ENCODE results near the gene HDAC11. TPM values are rescaled to one million over a fixed set of nuclear protein-coding genes. Genes with fewer than 3 reads are reported as not detected.

HDAC11 gene
- polyA plus RNA-seq, 1 donor (not counting 4 experiments of a cell fraction or from before 2014, with no cell fraction given): 12.6 TPM

DNA sequence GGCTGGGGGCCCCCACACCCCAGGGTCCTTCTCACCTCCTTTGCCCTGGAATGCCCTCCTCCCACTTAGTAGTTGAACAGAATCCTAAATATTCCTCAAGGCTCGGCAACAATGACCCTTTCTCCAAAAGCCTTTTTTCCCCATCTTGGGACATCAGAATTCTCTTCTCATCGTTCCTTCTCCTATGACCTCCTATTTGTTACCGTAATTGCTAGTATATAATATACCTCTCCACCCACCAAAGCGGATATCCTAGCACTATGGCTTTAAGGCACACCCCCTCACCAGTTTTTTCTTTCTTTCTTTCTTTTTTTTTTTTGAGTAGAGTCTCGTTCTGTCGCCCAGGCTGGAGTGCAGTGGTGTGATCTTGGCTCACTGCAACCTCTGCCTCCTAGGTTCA lies 16.8 kb downstream of the HDAC11 start:
- no peaks in the 10 kb centered on the region for H3K9me1 ChIP-seq (ENCODE audit: control insufficient read depth, extremely low read depth, insufficient read depth, low read length)
- H3K9ac ChIP-seq (ENCODE audit: control insufficient read depth, extremely low read depth, insufficient read depth, low read length): no peak overlapping the region
- peaks cover 0 to 5% of the 10 kb centered on the region in 2 experiments for H3K36me3 ChIP-seq (ENCODE audit: control insufficient read depth in 2 of 2, extremely low read depth in 1 of 2, insufficient read depth in 2 of 2, low read length in 2 of 2)
- dilution Hi-C loops (cut with MboI; ENCODE audit: extremely low pct_ligation_motif_present, low sequenced_read_pairs): no loop called here
- TF ChIP-seq EZH2 (IDR thresholded peaks at IDR 0.05; ENCODE audit: low read length): no peak
- TF ChIP-seq, protein P1, sequence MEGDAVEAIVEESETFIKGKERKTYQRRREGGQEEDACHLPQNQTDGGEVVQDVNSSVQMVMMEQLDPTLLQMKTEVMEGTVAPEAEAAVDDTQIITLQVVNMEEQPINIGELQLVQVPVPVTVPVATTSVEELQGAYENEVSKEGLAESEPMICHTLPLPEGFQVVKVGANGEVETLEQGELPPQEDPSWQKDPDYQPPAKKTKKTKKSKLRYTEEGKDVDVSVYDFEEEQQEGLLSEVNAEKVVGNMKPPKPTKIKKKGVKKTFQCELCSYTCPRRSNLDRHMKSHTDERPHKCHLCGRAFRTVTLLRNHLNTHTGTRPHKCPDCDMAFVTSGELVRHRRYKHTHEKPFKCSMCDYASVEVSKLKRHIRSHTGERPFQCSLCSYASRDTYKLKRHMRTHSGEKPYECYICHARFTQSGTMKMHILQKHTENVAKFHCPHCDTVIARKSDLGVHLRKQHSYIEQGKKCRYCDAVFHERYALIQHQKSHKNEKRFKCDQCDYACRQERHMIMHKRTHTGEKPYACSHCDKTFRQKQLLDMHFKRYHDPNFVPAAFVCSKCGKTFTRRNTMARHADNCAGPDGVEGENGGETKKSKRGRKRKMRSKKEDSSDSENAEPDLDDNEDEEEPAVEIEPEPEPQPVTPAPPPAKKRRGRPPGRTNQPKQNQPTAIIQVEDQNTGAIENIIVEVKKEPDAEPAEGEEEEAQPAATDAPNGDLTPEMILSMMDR (optimal IDR thresholded peaks at IDR 0.05 in 1 of 3, IDR thresholded peaks at IDR 0.05 in 1 of 3, conservative IDR thresholded peaks at IDR 0.05 in 1 of 3; ENCODE audit: extremely low read depth in 1 of 3, insufficient read depth in 2 of 3, low read length in 3 of 3): no peak
- H3K4me3 ChIP-seq (ENCODE audit: control insufficient read depth in 2 of 3, extremely low read depth in 1 of 3, insufficient read depth in 2 of 3, low read depth in 1 of 3, low read length in 3 of 3): no peak overlapping the region
- DNase-seq (ENCODE audit: low read depth, low spot score) (no peak), FAIRE-seq (no peak)
- H3K9me3 ChIP-seq (ENCODE audit: control insufficient read depth, low read depth, low read length): no peaks in the 10 kb centered on the region
- peaks cover 13% of the 10 kb centered on the region for H3K4me1 ChIP-seq (ENCODE audit: control insufficient read depth, extremely low read depth, insufficient read depth, low read length)
- no peaks in the 10 kb centered on the region for H4K20me1 ChIP-seq (ENCODE audit: control insufficient read depth, extremely low read depth, insufficient read depth, low read length)
- H2AFZ ChIP-seq (ENCODE audit: control insufficient read depth, low read length): no peak overlapping the region
- no peak overlapping the region for H3K4me2 ChIP-seq (ENCODE audit: control insufficient read depth, extremely low read depth, insufficient read depth, low read depth, low read length)
- no peaks in the 10 kb centered on the region for H3K79me2 ChIP-seq (ENCODE audit: control insufficient read depth, insufficient read depth, low read length)
- H3K27me3 ChIP-seq (ENCODE audit: control insufficient read depth, extremely low read depth, insufficient read depth, low read length): no peaks in the 10 kb centered on the region
- H3K27ac ChIP-seq (ENCODE audit: control insufficient read depth, insufficient read depth, low read length): no peak overlapping the region

DNA sequence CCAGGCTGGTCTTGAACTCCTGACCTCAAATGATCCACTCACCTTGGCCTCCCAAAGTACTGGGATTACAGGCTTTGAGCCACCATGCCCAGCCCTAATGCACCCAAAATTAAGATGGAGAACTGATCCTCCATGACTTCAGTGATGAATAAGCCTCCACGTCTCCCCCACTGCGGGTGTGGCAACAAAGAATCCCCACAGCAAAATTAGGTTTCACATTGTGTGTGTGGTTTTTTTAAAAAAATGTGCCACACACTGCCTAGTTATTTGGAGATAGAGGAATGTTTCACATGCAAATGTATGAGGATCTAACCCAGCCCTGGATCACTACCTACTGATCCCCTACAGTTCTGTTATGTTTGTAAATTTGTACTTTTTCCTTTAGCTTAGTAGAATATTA lies 17.3 kb downstream of the HDAC11 start:
- H3K4me3 ChIP-seq (ENCODE audit: control insufficient read depth in 2 of 3, extremely low read depth in 1 of 3, insufficient read depth in 2 of 3, low read depth in 1 of 3, low read length in 3 of 3): no peak overlapping the region
- dilution Hi-C loops (cut with MboI; ENCODE audit: extremely low pct_ligation_motif_present, low sequenced_read_pairs): no loop called here
- no peak for DNase-seq (ENCODE audit: low read depth, low spot score)
- H3K27ac ChIP-seq (ENCODE audit: control insufficient read depth, insufficient read depth, low read length): no peak overlapping the region
- no peak overlapping the region for H2AFZ ChIP-seq (ENCODE audit: control insufficient read depth, low read length)
- no peak for FAIRE-seq
- TF ChIP-seq EZH2 (IDR thresholded peaks at IDR 0.05; ENCODE audit: low read length): no peak
- TF ChIP-seq, protein P1 (optimal IDR thresholded peaks at IDR 0.05 in 1 of 3, IDR thresholded peaks at IDR 0.05 in 1 of 3, conservative IDR thresholded peaks at IDR 0.05 in 1 of 3; ENCODE audit: extremely low read depth in 1 of 3, insufficient read depth in 2 of 3, low read length in 3 of 3): no peak
- H3K27me3 ChIP-seq (ENCODE audit: control insufficient read depth, extremely low read depth, insufficient read depth, low read length): no peaks in the 10 kb centered on the region
- no peaks in the 10 kb centered on the region for H4K20me1 ChIP-seq (ENCODE audit: control insufficient read depth, extremely low read depth, insufficient read depth, low read length)
- H3K9ac ChIP-seq (ENCODE audit: control insufficient read depth, extremely low read depth, insufficient read depth, low read length): no peak overlapping the region
- H3K79me2 ChIP-seq (ENCODE audit: control insufficient read depth, insufficient read depth, low read length): no peaks in the 10 kb centered on the region
- H3K9me1 ChIP-seq (ENCODE audit: control insufficient read depth, extremely low read depth, insufficient read depth, low read length): no peaks in the 10 kb centered on the region
- H3K36me3 ChIP-seq (ENCODE audit: control insufficient read depth in 2 of 2, extremely low read depth in 1 of 2, insufficient read depth in 2 of 2, low read length in 2 of 2): peaks cover 0 to 2% of the 10 kb centered on the region in 2 experiments
- H3K4me1 ChIP-seq (ENCODE audit: control insufficient read depth, extremely low read depth, insufficient read depth, low read length): peaks cover 13% of the 10 kb centered on the region
- no peaks in the 10 kb centered on the region for H3K9me3 ChIP-seq (ENCODE audit: control insufficient read depth, low read depth, low read length)
- no peak overlapping the region for H3K4me2 ChIP-seq (ENCODE audit: control insufficient read depth, extremely low read depth, insufficient read depth, low read depth, low read length)
